IPS DF 6.9 (cell line): ENCODE data around the gene POP4.

Experiments used
- DNase-seq: peaks from one replicate; pipeline ENCODE4 v3.0.0-alpha.2; 2013; ENCODE audit warnings: low read depth, low spot score
- H3K27ac ChIP-seq: one replicate; pipeline ENCODE4 v1.5.1; 2013; ENCODE audit warnings: low read length, control low read depth
- H3K27me3 ChIP-seq: 2 replicates; pipeline ENCODE4 v1.6.1; 2013; ENCODE audit warnings: mild to moderate bottlenecking, low read length; ENCODE audit not compliant: control insufficient read depth, insufficient read depth
- H3K36me3 ChIP-seq: 2 replicates; pipeline ENCODE4 v1.6.1; 2013; ENCODE audit warnings: low read length; ENCODE audit not compliant: control insufficient read depth, insufficient read depth
- H3K4me1 ChIP-seq: 2 replicates; pipeline ENCODE4 v1.6.1; 2013; ENCODE audit warnings: low read length; ENCODE audit not compliant: control insufficient read depth, insufficient read depth
- H3K4me3 ChIP-seq: 2 replicates; pipeline ENCODE4 v1.5.1; 2013; ENCODE audit warnings: mild to moderate bottlenecking, low read length
- H3K9me3 ChIP-seq: 2 replicates; pipeline ENCODE4 v1.6.1; 2013; ENCODE audit warnings: low read length, inconsistent platforms; ENCODE audit not compliant: control insufficient read depth, insufficient read depth
- WGBS: extraction: QIAGEN DNeasy Blood & Tissue Kit; methylation state at CpG from one replicate; pipeline ENCODE4 v1.1.7; 2013; ENCODE audit warnings: mixed read lengths, missing lambda C conversion rate; ENCODE audit not compliant: insufficient read length, insufficient coverage; 5-methylcytosine and 5-hydroxymethylcytosine counted together

The POP4 gene

GRCh38 chr19:29593869-29594268, 12.2 kb upstream of the POP4 start:
- WGBS = no CpG with 5 or more reads among the region's 6 CpGs
- Histone ChIP-seq H3K36me3 (no peaks in the 10 kb centered on the region), H3K9me3 (no peaks in the 10 kb centered on the region), H3K4me3 (no peak overlapping the region), H3K27me3 (no peaks in the 10 kb centered on the region), H3K27ac (no peak overlapping the region), H3K4me1 (peaks cover 3% of the 10 kb centered on the region)
- no peak for DNase-seq

DNA sequence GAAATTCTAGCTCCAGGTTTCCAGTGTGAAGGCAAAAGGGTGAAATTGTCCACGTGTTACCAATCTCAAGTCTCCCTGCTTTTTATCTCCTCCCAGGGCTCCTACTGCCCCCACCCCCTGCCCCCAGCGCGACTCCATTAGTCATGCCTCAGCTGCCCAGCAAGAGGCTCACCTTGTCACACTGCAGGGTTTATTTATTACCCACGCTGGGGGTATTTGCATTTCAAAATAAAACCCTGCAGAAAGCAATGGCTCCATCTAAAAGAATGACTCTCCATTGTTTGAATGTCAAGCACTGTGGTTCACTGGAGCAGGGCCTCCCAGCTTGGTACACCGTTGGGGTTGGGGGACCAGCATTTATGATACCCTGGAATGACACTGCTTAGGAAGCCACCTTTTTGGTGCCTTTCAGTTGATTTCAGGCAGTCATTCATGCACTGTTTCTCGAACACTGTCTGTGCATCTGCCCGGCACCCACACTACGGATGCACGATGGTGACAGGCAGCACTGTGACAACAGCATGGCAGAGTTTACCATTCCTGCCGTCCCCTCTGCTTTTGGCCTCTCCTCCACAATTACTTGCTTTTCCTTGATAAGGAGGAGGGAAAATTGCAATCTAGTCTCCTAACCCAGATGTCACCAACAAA, 9.9 kb upstream of the POP4 start:
- Histone ChIP-seq H3K36me3 (no peaks in the 10 kb centered on the region), H3K9me3 (no peaks in the 10 kb centered on the region), H3K4me3 (no peak overlapping the region), H3K27ac (no peak overlapping the region), H3K27me3 (no peaks in the 10 kb centered on the region), H3K4me1 (peaks cover 3% of the 10 kb centered on the region)
- no CpG with 5 or more reads among the region's 10 CpGs for WGBS
- no peak for DNase-seq

DNA sequence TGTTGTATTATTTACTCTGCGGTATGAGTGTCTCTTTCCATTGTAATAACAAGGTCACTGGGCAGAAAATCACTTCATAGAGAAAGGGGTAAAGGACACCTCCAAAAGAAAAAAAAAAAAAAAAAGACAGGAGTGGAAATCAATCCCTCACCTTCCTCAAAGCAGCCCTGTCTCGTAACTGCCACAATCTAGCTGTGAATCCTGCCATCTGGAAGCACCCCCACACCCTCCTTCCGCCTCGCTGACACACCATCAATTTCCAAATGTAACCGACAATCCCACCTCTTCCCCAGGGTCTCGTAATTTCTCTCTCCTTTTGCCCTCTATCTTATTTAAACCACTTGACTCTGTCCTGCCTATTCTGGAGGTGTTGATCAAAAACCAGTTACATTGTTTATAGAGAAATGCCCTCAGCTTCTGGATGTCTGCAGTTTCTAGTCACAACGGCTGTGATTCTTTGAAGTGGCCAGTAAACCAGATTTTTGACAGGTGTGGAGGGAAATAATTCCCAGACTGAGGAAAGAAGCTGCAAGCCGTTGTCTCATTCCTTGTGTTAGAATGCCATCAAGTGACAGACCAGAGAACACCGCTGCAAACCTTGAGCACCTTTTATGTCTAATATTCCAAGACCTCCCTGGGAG, 9.1 kb upstream of the POP4 start:
- no peak overlapping the region for H3K27ac ChIP-seq
- H3K4me3 ChIP-seq = no peak overlapping the region
- H3K36me3 ChIP-seq = no peaks in the 10 kb centered on the region
- no peaks in the 10 kb centered on the region for H3K27me3 ChIP-seq
- peaks cover 3% of the 10 kb centered on the region for H3K4me1 ChIP-seq
- DNase-seq = no peak
- WGBS = no CpG with 5 or more reads among the region's 9 CpGs
- H3K9me3 ChIP-seq = no peaks in the 10 kb centered on the region

GRCh38 chr19:29598036-29598435, 8.0 kb upstream of the POP4 start:
- no peaks in the 10 kb centered on the region for H3K9me3 ChIP-seq
- no peak overlapping the region for H3K4me3 ChIP-seq
- DNase-seq = no peak
- H3K27me3 ChIP-seq = no peaks in the 10 kb centered on the region
- no CpG with 5 or more reads among the region's 7 CpGs for WGBS
- H3K4me1 ChIP-seq = peaks cover 3% of the 10 kb centered on the region
- no peak overlapping the region for H3K27ac ChIP-seq
- H3K36me3 ChIP-seq = no peaks in the 10 kb centered on the region

GRCh38 chr19:29598496-29598895, 7.6 kb upstream of the POP4 start:
- no peak overlapping the region for H3K27ac ChIP-seq
- H3K9me3 ChIP-seq = no peaks in the 10 kb centered on the region
- no CpG with 5 or more reads among the region's 3 CpGs for WGBS
- H3K4me3 ChIP-seq = no peak overlapping the region
- H3K4me1 ChIP-seq = peaks cover 3% of the 10 kb centered on the region
- H3K36me3 ChIP-seq = no peaks in the 10 kb centered on the region
- DNase-seq = no peak
- no peaks in the 10 kb centered on the region for H3K27me3 ChIP-seq

- H3K27me3 ChIP-seq = no peaks in the 10 kb centered on the region
- H3K9me3 ChIP-seq = no peaks in the 10 kb centered on the region
- WGBS = no CpG with 5 or more reads among the region's 5 CpGs
- H3K4me1 ChIP-seq = no peaks in the 10 kb centered on the region
- H3K27ac ChIP-seq = no peak overlapping the region
- no peak overlapping the region for H3K4me3 ChIP-seq
- no peaks in the 10 kb centered on the region for H3K36me3 ChIP-seq
- DNase-seq = no peak
Measured at GRCh38 chr19:29603308-29603707, 2.8 kb upstream of the POP4 start.

DNA sequence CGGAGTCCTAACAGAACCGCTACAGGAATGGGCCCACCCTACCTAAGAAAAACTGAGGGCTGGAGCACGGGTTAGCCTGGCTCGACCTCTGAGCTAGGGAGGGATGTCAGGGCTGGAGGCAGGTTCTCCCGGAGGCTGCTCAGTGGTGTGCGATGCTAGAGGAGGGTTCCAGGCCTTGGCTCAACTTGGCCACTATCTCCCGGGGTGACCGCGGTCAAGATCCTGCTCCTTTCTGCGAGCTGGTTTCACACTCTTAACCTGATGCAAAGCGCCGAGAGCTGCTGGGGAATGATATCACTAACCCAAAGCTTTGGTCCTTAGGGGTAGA, 301 bp downstream of the POP4 start:
- Histone ChIP-seq H3K36me3 (0 out of 2 replicates have a peak, but pooled peaks cover 2% of the 10 kb centered on the region), H3K27me3 (no peaks in the 10 kb centered on the region), H3K4me1 (no peaks in the 10 kb centered on the region), H3K4me3 (peak overlapping the region; percentile 85), H3K27ac (no peak overlapping the region), H3K9me3 (no peaks in the 10 kb centered on the region)
- DNase-seq = no peak
- WGBS = no CpG with 5 or more reads among the region's 12 CpGs

- no peak overlapping the region for H3K27ac ChIP-seq
- H3K4me1 ChIP-seq = no peaks in the 10 kb centered on the region
- no CpG with 5 or more reads among the region's 11 CpGs for WGBS
- no peaks in the 10 kb centered on the region for H3K27me3 ChIP-seq
- H3K4me3 ChIP-seq = no peak overlapping the region
- no peak for DNase-seq
- no peaks in the 10 kb centered on the region for H3K9me3 ChIP-seq
- H3K36me3 ChIP-seq = 0 out of 2 replicates have a peak, but pooled peaks cover 5% of the 10 kb centered on the region
Measured at GRCh38 chr19:29609636-29610035, 3.6 kb downstream of the POP4 start.

DNA sequence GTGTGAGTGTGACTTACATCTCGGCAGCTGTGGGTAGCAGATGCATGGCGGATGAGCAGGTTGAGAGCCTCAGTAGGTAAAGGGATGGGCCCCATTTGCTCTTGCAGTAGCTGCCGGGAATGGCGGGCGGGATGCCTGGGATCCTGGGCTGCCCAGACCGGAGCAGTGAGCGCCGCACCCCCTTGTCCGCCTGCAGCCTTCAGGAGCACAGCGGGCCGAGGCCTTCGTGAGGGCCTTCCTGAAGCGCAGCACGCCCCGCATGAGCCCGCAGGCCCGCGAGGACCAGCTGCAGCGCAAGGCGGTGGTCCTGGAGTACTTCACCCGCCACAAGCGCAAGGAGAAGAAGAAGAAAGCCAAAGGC, 4.1 kb downstream of the POP4 start:
- no CpG with 5 or more reads among the region's 22 CpGs for WGBS
- Histone ChIP-seq H3K9me3 (no peaks in the 10 kb centered on the region), H3K27me3 (no peaks in the 10 kb centered on the region), H3K4me3 (no peak overlapping the region; the same call in 1 of the 2 replicates), H3K36me3 (0 out of 2 replicates have a peak, but pooled peaks cover 5% of the 10 kb centered on the region), H3K4me1 (no peaks in the 10 kb centered on the region), H3K27ac (no peak overlapping the region)
- DNase-seq = no peak

DNA sequence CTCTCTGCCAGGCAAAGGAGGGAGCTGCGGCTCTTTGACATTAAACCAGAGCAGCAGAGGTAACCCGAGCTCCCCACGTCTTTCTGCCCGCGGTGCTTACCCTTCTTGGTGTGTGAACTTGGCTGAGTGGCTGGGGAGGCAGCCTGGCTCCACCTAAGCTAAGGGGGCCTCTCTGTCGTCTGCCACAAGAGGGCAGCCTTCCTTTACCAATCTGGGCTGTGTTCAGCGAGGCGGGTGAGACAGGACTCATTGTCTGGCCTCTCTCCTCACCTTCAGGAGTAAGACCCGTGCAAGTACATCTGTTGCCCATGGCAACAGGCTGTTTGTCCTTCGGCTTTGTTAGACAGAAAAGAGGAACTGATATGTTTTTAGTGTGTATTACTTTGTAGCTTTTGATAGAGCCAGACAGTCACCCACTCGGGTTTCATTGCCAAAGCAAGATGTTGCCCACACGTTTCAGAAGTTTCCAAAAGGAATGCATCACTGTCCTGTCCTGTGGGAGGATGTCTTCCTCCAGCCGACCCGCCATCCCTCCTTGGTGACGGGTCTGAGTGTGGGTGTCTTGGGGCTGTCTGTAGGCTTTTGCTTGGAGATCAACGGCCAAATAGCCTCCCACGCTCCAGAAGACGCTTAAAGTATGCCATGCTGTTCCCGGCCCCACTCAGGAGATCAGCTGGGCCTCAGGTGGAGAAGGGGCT, 4.6 kb downstream of the POP4 start:
- Histone ChIP-seq H3K9me3 (no peaks in the 10 kb centered on the region), H3K36me3 (0 out of 2 replicates have a peak, but pooled peaks cover 5% of the 10 kb centered on the region), H3K27me3 (no peaks in the 10 kb centered on the region), H3K27ac (no peak overlapping the region), H3K4me1 (no peaks in the 10 kb centered on the region), H3K4me3 (no peak overlapping the region; the same call in 1 of the 2 replicates)
- peak; percentile 87 for DNase-seq
- WGBS = no CpG with 5 or more reads among the region's 19 CpGs
